AG09319 (cell line): ENCODE measurements around the gene MAST3.
A peak's percentile ranks its signal among the peaks of the same experiment; 100 is the strongest.

Experiments
- DNase-seq: peaks from one replicate; pipeline ENCODE4 v3.0.0-alpha.2; 2010; ENCODE audit warnings: low read depth; ENCODE audit errors: extremely low read depth
- CTCF ChIP-seq: IDR thresholded peaks from 2 replicates; pipeline ENCODE4 v1.5.1; 2011; ENCODE audit warnings: low read depth, mild to moderate bottlenecking, inconsistent platforms, low read length, moderate library complexity

The MAST3 gene

GRCh38 chr19:18097217-18097992, at the start of gene MAST3:
Gene MAST3 (plus strand): TSS chr19:18097778. CDS start chr19:18097793, 15 bp downstream.
- peak; percentile 43 for DNase-seq
- no peak for TF ChIP-seq CTCF

- TF ChIP-seq CTCF: no peak
- DNase-seq: no peak
These were observed 48.2 kb upstream of the MAST3 start for GRCh38 chr19:18049385-18049784.

DNA sequence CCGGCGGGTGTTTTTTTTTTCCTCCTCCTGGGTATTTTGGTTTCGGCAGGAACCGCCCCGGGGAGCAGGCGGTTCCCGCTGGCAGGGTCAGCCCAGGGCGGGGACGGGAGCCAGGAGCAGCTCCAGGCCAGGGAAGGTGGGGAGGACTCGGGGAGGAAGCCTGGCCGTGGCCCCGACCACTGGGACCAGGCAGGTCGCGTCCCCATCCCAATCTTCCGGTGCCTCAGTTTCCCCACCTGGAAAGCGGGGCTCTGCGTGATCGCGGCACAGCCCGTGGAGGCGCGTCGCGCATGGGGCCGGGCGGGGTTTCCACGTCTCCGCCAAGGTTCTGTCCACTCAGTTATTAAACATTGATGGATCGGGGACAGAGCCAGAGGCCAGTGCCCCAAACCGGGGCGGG, 45.7 kb upstream of the MAST3 start:
- TF ChIP-seq CTCF: no peak
- DNase-seq: no peak

GRCh38 chr19:18053576-18054219, 43.9 kb upstream of the MAST3 start:
- TF ChIP-seq CTCF: no peak
- DNase-seq: peak; percentile 76

DNA sequence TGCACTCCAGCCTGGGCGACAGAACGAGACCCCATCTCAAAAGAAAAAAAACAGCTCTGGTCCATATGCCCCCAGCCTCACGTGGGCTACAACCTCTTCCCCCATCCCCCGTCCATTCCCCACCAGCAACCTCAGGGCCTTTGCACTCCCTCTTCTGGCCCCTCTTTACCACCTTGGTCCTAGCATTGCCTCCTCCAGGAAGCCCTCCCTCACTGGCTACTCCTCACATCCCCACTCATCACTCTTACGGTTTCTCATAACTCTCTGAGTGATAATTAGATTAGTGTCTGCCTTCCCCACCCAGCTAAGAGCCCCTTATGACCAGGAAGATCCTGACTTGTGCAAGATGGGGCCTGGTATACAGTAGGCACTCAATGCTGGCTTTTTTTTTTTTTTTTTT, 41.6 kb upstream of the MAST3 start:
- no peak for DNase-seq
- no peak for TF ChIP-seq CTCF

GRCh38 chr19:18057557-18057956, 40.0 kb upstream of the MAST3 start:
- no peak for TF ChIP-seq CTCF
- no peak for DNase-seq
